ENCODE data around the gene MED9. TPM values are rescaled to one million over a fixed set of nuclear protein-coding genes. Genes with fewer than 3 reads are reported as not detected.

Gene MED9
- total RNA-seq, 1 experiment from 2014 or later: 12.7 TPM

GRCh38 chr17:17445296-17445924, 31.4 kb upstream of the MED9 start:
- Mint-ChIP-seq H3K36me3 (ENCODE audit: insufficient read depth, unreplicated experiment) (peaks cover 11% of the 10 kb centered on the region), H3K4me1 (ENCODE audit: low read depth, unreplicated experiment) (peaks cover 23% of the 10 kb centered on the region), H3K27me3 (ENCODE audit: unreplicated experiment) (peaks cover 41% of the 10 kb centered on the region), H3K4me3 (ENCODE audit: low read depth, unreplicated experiment) (no peak overlapping the region), H3K9me3 (ENCODE audit: low read depth, unreplicated experiment) (no peaks in the 10 kb centered on the region), H3K27ac (ENCODE audit: unreplicated experiment) (peak overlapping the region; percentile 61)
- intact Hi-C loops (cut with micrococcal nuclease; ENCODE audit: unreplicated experiment): no loop called here
- TF ChIP-seq CTCF (IDR thresholded peaks at IDR 0.05; ENCODE audit: unreplicated experiment): no peak
- no peak for DNase-seq
- CTCF ChIA-PET: interaction anchor here (0.8 to 1.3 kb wide), 2 partner anchors 11 to 51 kb away, joined by 4 to 5 read pairs; no protein-coding TSS in a partner anchor
- BruUV-seq (replicated peaks): TSS peak; percentile 95

GRCh38 chr17:17445925-17446665, 30.7 kb upstream of the MED9 start:
- Mint-ChIP-seq H3K4me3 (ENCODE audit: low read depth, unreplicated experiment) (no peak overlapping the region), H3K4me1 (ENCODE audit: low read depth, unreplicated experiment) (peaks cover 23% of the 10 kb centered on the region), H3K9me3 (ENCODE audit: low read depth, unreplicated experiment) (no peaks in the 10 kb centered on the region), H3K27ac (ENCODE audit: unreplicated experiment) (peak overlapping the region; percentile 61), H3K27me3 (ENCODE audit: unreplicated experiment) (peaks cover 48% of the 10 kb centered on the region), H3K36me3 (ENCODE audit: insufficient read depth, unreplicated experiment) (peaks cover 11% of the 10 kb centered on the region)
- CTCF ChIA-PET: interaction anchor here (0.8 to 1.3 kb wide), 2 partner anchors 11 to 51 kb away, joined by 4 to 5 read pairs; no protein-coding TSS in a partner anchor
- peak; percentile 74 for DNase-seq
- BruUV-seq (replicated peaks): no TSS peak
- intact Hi-C loops (cut with micrococcal nuclease; ENCODE audit: unreplicated experiment): no loop called here
- TF ChIP-seq CTCF (IDR thresholded peaks at IDR 0.05; ENCODE audit: unreplicated experiment): no peak

DNA sequence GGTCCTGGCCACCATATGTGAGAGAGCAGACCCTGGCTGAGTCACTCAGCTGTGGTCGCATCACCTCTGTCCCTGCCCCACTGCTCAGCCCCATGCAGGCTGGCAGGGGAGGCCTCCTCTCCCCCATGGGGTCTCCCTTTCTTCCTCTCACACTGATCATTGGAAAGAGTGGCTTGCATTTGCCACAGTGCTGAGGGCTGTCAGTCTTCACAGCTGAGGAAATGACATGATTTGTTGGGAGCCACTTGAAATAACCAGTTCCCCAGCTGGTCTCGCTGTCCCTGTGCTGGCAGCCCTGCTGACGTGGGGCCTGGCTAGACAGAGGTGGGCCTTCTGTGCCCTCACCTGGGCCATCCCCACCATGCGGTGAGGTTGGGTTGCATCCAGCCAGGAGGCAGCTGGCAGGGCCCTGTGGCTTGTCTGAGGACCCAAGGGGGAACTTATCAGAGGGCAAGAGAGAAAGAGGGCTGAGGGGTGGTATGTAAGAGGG, 30.1 kb upstream of the MED9 start:
- TF ChIP-seq CTCF (IDR thresholded peaks at IDR 0.05; ENCODE audit: unreplicated experiment): no peak
- H3K27me3 Mint-ChIP-seq (ENCODE audit: unreplicated experiment): peaks cover 49% of the 10 kb centered on the region
- H3K36me3 Mint-ChIP-seq (ENCODE audit: insufficient read depth, unreplicated experiment): peaks cover 11% of the 10 kb centered on the region
- intact Hi-C loops (cut with micrococcal nuclease; ENCODE audit: unreplicated experiment): no loop called here
- no TSS peak for BruUV-seq (replicated peaks)
- CTCF ChIA-PET: interaction anchor here (1.3 kb wide), 1 partner anchor 12 kb away, joined by 5 read pairs; no protein-coding TSS in a partner anchor
- no peaks in the 10 kb centered on the region for H3K9me3 Mint-ChIP-seq (ENCODE audit: low read depth, unreplicated experiment)
- no peak for DNase-seq
- H3K4me3 Mint-ChIP-seq (ENCODE audit: low read depth, unreplicated experiment): no peak overlapping the region
- peaks cover 23% of the 10 kb centered on the region for H3K4me1 Mint-ChIP-seq (ENCODE audit: low read depth, unreplicated experiment)
- H3K27ac Mint-ChIP-seq (ENCODE audit: unreplicated experiment): peak overlapping the region; percentile 61

GRCh38 chr17:17447264-17447663, 29.5 kb upstream of the MED9 start:
- no peak for DNase-seq
- peaks cover 49% of the 10 kb centered on the region for H3K27me3 Mint-ChIP-seq (ENCODE audit: unreplicated experiment)

More at GRCh38 chr17:17447264-17447663, 29.5 kb upstream of the MED9 start:
- CTCF ChIA-PET: no interaction called here
- H3K9me3 Mint-ChIP-seq (ENCODE audit: low read depth, unreplicated experiment): no peaks in the 10 kb centered on the region
- H3K27ac Mint-ChIP-seq (ENCODE audit: unreplicated experiment): no peak overlapping the region
- no peak overlapping the region for H3K4me3 Mint-ChIP-seq (ENCODE audit: low read depth, unreplicated experiment)
- intact Hi-C loops (cut with micrococcal nuclease; ENCODE audit: unreplicated experiment): no loop called here
- BruUV-seq (replicated peaks): no TSS peak
- TF ChIP-seq CTCF (IDR thresholded peaks at IDR 0.05; ENCODE audit: unreplicated experiment): no peak
- peaks cover 11% of the 10 kb centered on the region for H3K36me3 Mint-ChIP-seq (ENCODE audit: insufficient read depth, unreplicated experiment)
- peaks cover 23% of the 10 kb centered on the region for H3K4me1 Mint-ChIP-seq (ENCODE audit: low read depth, unreplicated experiment)
